Middle frontal gyrus (tissue), 1 donor: ENCODE results near the gene GLT8D1.
A peak's percentile ranks its signal among the peaks of the same experiment; 100 is the strongest.
"Not testable (repeated sequence)": the region's sequence is repeated elsewhere in the genome, so short reads cannot be mapped to it uniquely, and the experiment has no call there.

Source experiments
- DNase-seq: peaks from one replicate; pipeline ENCODE4 v3.0.0-alpha.2; 2015; ENCODE audit warnings: low spot score; ENCODE audit errors: extremely low spot score

The GLT8D1 gene

GRCh38 chr3:52705688-52706686 is at the start of gene GLT8D1, which contains the start of gene SPCS1:
Gene GLT8D1 (minus strand): TSS chr3:52705791. CDS start chr3:52700460, 5,331 bp downstream.
Gene SPCS1 (plus strand): TSS chr3:52706106. CDS start chr3:52706247, 141 bp downstream.
- DNase-seq = peak; percentile 73

DNA sequence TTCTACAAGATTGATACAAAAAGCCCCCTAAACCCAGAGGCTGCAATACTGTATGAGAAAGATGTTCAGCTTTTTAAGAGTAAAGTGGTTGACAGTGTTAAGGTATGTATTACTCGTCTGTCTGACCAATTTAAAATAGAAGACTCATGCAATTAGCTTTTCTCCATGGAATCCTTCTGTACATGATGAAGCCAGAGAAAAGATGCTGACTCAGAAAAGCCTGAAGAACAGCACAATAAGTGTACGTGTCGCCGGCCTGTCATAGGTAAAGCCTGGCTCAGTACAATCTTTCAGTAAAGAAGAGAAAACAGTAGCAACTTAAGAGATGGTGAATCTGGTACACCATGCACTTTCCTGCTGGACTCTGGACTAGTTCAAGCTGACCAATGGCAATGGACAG is 48.8 kb upstream of the GLT8D1 start:
- DNase-seq = no peak

DNA sequence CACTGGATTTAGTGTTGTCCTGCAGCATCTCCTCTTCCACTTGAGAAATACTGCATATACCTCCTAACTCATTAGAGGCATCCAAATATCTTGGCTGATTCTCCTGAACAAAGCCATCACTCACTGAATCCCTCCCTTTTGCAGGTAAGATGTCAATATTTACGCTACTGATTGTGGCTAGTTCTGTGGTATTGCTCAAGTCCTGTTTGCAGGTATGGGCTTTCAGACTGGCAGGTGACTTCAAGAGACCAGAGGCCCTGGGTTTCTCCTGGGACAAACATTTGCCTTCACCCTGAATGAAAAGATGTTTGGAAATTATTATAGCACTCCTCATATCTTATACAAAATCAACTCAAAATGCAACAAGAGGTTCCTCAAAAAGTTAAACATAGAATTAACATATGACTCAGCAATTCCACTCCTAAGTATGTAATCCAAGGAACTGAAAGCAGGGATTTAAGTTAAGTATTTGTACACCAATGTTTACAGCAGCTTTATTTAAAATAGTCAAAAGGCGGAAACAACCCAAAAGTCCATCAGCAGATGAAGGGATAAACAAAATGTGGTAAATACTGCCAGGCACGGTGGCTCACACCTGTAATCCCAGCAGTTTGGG is 46.6 kb upstream of the GLT8D1 start:
- DNase-seq = no peak

DNA sequence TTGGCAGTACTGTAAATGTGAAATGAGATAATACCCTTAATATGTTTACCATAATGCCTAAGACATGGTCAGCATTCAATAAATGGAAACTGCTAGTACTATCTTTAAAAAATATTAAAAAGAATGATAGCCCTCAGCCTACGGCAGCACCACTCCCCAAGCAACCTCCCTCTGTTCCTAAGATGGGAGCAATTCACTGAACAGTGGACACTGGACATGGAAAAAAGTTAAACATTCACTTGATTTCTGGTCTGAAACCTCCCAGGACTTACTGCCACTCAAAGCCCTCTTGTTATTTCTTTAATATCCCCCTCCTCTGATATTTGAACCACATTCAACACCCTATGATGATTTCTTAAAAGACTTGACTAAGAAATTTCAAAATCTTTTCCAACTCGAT is 38.1 kb upstream of the GLT8D1 start:
- no peak for DNase-seq

DNA sequence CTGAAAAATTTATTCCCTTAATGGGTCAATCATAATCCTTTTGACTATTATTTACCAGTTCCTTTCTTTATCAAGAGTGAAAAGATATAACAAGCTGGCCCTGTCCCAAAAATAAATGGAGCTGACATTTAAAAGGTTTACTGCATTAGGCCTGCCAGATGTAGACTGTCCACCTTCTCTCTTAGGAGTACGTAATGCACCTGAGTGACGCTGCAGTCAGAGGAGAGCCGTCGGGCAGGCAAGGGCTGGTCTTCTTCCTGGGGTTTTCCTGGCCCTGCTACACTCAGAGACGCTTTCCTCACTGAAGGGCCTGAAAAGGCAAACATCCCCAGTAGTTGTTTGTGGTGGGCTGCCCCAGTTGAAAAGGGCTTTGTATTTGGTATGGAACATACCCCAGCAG is 37.6 kb upstream of the GLT8D1 start:
- no peak for DNase-seq

DNA sequence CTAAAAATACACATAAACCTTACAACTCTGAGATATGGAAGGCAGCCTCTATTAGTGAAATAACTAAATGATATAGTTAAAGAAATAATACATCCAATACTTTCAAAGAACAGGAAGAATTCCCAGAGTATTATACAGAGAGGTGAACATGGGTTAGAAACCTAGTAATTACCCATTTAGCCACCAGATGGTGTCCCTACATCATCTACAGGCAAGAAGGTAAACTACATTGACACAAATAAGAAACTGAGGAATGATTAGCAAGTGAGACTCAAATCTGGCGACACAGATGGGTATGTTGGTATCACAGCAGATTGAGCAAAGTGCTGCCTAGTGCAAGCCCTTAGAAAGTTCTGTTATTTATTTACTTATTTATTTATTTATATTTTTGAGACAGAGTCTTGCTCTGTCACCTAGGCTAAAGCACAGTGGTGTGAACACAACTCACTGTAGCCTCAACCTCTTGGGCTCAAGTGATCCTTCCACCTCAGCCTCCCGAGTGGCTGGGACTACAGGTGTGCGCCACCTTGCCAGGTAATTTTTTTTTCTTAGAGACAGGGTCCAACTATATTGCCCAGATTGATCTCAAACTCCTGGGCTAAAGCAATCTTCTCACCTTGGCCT is 36.9 kb upstream of the GLT8D1 start:
- no peak for DNase-seq

- no peak for DNase-seq
Measured at GRCh38 chr3:52739730-52740129, 34.1 kb upstream of the GLT8D1 start.

GRCh38 chr3:52733256-52733891 is 27.8 kb upstream of the GLT8D1 start:
- DNase-seq = no peak

- no peak for DNase-seq
Measured at GRCh38 chr3:52731590-52731989, 26.0 kb upstream of the GLT8D1 start.

DNA sequence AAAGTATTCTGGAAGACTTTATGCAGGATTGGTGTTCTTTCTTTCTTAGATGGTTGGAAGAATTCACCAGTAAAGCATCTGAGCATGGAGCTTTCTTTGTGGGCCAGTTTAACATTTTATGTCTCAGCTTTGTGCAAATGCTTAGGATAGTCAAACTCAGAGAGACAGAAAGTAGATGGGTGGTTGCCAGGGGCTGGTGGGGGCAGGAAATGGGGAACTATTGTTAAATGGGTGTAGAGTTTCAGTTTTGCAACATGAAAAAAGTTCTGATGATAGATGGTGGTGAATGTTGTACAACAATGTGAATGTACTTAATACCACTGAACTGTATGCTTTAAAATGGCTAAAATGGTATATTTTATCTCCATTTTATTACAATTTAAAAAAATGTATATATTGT is 25.1 kb upstream of the GLT8D1 start:
- DNase-seq = no peak

DNA sequence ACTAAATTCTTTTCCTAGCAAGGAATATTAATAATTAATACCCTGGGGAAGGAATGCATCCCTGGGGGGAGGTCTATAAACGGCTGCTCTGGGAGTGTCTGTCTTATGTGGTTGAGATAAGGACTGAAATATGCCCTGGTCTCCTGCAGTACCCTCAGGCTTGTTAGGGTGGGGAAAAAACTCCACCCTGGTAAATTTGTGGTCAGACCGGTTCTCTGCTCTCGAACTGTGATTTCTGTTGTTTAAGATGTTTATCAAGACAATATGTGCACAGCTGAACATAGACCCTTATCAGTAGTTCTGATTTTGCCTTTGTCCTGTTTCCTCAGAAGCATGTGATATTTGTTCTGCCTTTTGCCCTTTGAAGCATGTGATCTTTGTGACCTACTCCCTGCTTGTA is 23.2 kb upstream of the GLT8D1 start:
- DNase-seq = not testable (repeated sequence)

- no peak for DNase-seq
Measured at GRCh38 chr3:52724511-52724910, 18.9 kb upstream of the GLT8D1 start.

- no peak for DNase-seq
Measured at GRCh38 chr3:52723935-52724334, 18.3 kb upstream of the GLT8D1 start.

- no peak for DNase-seq
Measured at GRCh38 chr3:52722491-52722890, 16.9 kb upstream of the GLT8D1 start.

DNA sequence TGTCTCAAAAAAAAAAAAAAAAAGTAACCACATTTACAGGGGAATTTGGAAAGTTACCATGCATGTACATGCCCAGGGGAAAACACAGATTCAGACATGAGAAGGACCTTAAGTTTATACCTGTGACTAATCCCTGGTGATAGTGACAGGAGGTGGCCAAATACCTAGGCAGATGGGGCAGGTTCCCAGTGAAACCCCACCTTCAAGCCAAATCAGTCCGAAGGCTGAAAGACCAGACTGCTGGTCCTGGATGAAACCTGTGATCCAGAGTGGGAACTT is 16.1 kb upstream of the GLT8D1 start:
- no peak for DNase-seq

GRCh38 chr3:52721002-52721729 is 15.6 kb upstream of the GLT8D1 start:
- no peak for DNase-seq

DNA sequence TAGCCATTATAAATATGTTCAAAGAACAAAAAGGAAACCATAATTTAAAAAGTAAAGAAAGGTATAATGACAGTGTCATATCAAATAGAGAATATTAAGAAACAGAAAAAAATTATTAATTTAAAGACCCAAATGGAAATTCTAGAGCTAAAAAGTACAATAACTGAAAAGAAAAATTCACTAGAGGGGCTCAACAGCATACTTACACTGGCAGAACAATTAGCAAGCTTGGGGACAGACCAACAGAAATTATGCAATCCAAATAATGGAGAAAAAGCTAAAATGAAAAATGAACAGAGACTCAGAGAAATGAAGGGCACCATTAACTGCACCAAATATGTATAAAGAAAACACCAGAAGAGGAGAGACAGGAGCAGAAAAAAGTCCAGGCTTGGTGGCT is 14.0 kb upstream of the GLT8D1 start:
- no peak for DNase-seq

GRCh38 chr3:52715714-52716305 is 10.2 kb upstream of the GLT8D1 start:
- no peak for DNase-seq

DNA sequence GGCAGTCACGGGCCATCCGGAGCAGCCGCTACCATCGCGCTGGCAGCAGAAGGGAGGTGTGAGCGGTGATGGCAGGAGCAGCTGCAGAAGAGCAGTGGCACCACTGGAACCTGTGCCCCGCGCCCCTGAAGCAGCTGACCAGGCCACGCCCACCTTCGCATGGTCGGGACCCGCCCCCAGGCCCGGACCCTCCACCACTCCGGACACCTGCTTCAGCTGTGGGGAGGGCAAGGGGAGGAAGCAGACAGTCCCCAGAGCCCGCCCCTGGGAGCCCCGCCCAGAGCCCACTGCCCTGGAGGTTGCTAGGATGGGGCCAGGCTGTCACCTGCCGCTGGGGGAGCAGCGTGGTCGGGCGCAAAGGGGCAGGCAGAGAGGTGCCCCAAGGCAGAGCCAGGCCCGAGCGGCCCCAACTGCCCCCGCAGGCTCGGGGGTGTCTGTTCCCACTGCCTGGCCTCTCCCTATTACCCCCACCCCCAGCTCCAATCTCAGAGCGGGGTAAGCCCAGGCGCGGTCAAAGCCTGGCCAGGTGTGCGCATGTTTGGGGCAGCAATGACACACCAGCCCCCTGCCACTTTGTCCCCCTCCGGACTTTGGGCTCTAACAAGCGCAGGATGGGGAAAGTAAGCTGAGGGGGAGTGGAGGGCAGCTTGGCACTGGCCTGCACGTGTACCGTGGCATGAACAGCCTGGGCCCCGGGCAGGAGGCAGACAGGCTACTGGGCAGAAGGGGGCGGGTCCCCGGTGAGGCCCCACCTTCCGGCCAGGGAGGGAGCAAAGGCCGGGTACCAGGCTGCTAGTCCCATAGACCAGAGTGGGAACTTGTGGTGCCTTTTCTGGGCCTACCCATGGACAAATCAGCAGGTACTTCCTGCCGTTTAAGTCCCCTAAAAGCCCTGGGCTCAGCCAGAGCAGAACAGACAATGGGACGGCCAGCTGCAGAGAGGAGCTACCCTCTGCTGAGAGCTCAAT is 9.0 kb upstream of the GLT8D1 start:
- DNase-seq = no peak
